C4-2B (cell line): Measurements from ENCODE around the gene SDK2.

Experiments
- ZFX ChIP-seq: fragments of 450-650 bp; IDR thresholded peaks from 2 replicates; pipeline ENCODE4 v1.6.1; 2017
- TF ChIP-seq, protein P1 (sequence below): fragments of 450-650 bp; conservative IDR thresholded peaks from 2 replicates; pipeline ENCODE4 v1.5.1; 2017; ENCODE audit warnings: mild to moderate bottlenecking

GRCh38 chr17:73391331-73392265, 252.6 kb downstream of the SDK2 start:
- TF ChIP-seq, protein P1, sequence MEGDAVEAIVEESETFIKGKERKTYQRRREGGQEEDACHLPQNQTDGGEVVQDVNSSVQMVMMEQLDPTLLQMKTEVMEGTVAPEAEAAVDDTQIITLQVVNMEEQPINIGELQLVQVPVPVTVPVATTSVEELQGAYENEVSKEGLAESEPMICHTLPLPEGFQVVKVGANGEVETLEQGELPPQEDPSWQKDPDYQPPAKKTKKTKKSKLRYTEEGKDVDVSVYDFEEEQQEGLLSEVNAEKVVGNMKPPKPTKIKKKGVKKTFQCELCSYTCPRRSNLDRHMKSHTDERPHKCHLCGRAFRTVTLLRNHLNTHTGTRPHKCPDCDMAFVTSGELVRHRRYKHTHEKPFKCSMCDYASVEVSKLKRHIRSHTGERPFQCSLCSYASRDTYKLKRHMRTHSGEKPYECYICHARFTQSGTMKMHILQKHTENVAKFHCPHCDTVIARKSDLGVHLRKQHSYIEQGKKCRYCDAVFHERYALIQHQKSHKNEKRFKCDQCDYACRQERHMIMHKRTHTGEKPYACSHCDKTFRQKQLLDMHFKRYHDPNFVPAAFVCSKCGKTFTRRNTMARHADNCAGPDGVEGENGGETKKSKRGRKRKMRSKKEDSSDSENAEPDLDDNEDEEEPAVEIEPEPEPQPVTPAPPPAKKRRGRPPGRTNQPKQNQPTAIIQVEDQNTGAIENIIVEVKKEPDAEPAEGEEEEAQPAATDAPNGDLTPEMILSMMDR = no peak
- no peak for TF ChIP-seq ZFX
